ENCODE results near the gene NPDC1. TPM values are rescaled to one million over a fixed set of nuclear protein-coding genes. Genes with fewer than 3 reads are reported as not detected.

NPDC1 gene
- total RNA-seq, 1 donor from 2014 or later: 47.7 TPM

- no peak overlapping the region for H3K4me3 ChIP-seq (ENCODE audit: low read depth, low read length)
- DNase-seq (ENCODE audit: low read depth): no peak
- no peak for TF ChIP-seq CTCF (conservative IDR thresholded peaks at IDR 0.05; ENCODE audit: low read depth, low read length)
Measured at GRCh38 chr9:137084526-137084925, 38.5 kb upstream of the NPDC1 start.

- TF ChIP-seq CTCF (conservative IDR thresholded peaks at IDR 0.05; ENCODE audit: low read depth, low read length): no peak
- DNase-seq (ENCODE audit: low read depth): peak; percentile 88
- no peak overlapping the region for H3K4me3 ChIP-seq (ENCODE audit: low read depth, low read length)
Measured at GRCh38 chr9:137083394-137084004, 37.5 kb upstream of the NPDC1 start.

GRCh38 chr9:137082925-137083290 is 36.9 kb upstream of the NPDC1 start:
- no peak overlapping the region for H3K4me3 ChIP-seq (ENCODE audit: low read depth, low read length)
- no peak for TF ChIP-seq CTCF (conservative IDR thresholded peaks at IDR 0.05; ENCODE audit: low read depth, low read length)
- DNase-seq (ENCODE audit: low read depth): no peak

GRCh38 chr9:137082222-137082924 is 36.4 kb upstream of the NPDC1 start:
- TF ChIP-seq CTCF (conservative IDR thresholded peaks at IDR 0.05; ENCODE audit: low read depth, low read length): no peak
- DNase-seq (ENCODE audit: low read depth): no peak
- H3K4me3 ChIP-seq (ENCODE audit: low read depth, low read length): no peak overlapping the region

GRCh38 chr9:137080260-137081122 is 34.5 kb upstream of the NPDC1 start:
- TF ChIP-seq CTCF (conservative IDR thresholded peaks at IDR 0.05; ENCODE audit: low read depth, low read length): no peak
- H3K4me3 ChIP-seq (ENCODE audit: low read depth, low read length): no peak overlapping the region
- no peak for DNase-seq (ENCODE audit: low read depth)

GRCh38 chr9:137079401-137079787 is 33.4 kb upstream of the NPDC1 start:
- no peak for TF ChIP-seq CTCF (conservative IDR thresholded peaks at IDR 0.05; ENCODE audit: low read depth, low read length)
- no peak overlapping the region for H3K4me3 ChIP-seq (ENCODE audit: low read depth, low read length)
- no peak for DNase-seq (ENCODE audit: low read depth)
